AG10803 (cell line): ENCODE measurements around the gene DIS3L2.

Source experiments
- DNase-seq: peaks from one replicate; pipeline ENCODE4 v3.0.0; 2010; ENCODE audit warnings: low read depth
- H3K4me3 ChIP-seq: 2 replicates; pipeline ENCODE4 v1.5.1; 2011; ENCODE audit warnings: mild to moderate bottlenecking, low read length, control low read depth
- TF ChIP-seq, protein P1 (sequence below): conservative IDR thresholded peaks from 2 replicates; pipeline ENCODE4 v1.5.1; 2011; ENCODE audit warnings: mild to moderate bottlenecking, low read length, control low read depth, inconsistent platforms

The DIS3L2 gene

DNA sequence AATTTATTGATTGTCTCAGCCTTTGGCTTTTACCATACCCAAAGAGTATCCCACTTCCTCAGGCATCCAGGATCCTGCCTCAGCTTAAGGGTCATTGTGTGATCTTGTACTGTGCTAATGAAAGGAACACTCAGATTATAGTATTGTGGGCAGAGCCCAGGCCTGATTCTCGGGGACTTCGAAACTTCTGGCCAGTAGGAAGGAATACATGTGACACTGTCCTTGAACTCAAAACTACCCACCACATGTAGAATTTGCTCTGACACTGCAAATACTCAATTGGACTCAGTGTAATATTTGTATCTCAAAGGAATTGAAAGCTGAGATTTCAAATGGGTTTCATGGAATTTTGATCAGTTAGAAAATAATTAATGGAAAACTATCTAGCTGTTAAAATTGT is 15.9 kb downstream of the DIS3L2 start:
- no peak overlapping the region for H3K4me3 ChIP-seq
- DNase-seq: no peak
- TF ChIP-seq, protein P1, sequence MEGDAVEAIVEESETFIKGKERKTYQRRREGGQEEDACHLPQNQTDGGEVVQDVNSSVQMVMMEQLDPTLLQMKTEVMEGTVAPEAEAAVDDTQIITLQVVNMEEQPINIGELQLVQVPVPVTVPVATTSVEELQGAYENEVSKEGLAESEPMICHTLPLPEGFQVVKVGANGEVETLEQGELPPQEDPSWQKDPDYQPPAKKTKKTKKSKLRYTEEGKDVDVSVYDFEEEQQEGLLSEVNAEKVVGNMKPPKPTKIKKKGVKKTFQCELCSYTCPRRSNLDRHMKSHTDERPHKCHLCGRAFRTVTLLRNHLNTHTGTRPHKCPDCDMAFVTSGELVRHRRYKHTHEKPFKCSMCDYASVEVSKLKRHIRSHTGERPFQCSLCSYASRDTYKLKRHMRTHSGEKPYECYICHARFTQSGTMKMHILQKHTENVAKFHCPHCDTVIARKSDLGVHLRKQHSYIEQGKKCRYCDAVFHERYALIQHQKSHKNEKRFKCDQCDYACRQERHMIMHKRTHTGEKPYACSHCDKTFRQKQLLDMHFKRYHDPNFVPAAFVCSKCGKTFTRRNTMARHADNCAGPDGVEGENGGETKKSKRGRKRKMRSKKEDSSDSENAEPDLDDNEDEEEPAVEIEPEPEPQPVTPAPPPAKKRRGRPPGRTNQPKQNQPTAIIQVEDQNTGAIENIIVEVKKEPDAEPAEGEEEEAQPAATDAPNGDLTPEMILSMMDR: no peak

DNA sequence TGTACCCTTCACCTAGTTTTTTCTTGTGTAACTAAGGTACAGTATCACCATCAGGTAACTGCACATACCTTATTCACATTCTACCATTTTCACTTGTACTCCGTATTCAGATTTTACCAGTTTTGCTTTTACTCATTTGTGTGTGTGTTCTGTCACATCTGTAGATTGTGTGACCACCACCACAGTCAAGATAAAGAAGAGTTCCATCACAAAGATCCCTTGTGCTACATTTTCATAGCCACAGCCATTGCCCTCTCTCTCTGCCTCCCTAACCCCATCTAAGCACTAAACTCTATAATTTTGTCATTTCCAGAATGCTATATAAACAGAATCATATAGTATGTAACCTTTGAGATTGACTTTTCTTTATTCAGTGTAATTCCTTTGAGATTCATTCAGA is 23.5 kb downstream of the DIS3L2 start:
- DNase-seq: no peak
- no peak overlapping the region for H3K4me3 ChIP-seq
- TF ChIP-seq, protein P1: no peak

DNA sequence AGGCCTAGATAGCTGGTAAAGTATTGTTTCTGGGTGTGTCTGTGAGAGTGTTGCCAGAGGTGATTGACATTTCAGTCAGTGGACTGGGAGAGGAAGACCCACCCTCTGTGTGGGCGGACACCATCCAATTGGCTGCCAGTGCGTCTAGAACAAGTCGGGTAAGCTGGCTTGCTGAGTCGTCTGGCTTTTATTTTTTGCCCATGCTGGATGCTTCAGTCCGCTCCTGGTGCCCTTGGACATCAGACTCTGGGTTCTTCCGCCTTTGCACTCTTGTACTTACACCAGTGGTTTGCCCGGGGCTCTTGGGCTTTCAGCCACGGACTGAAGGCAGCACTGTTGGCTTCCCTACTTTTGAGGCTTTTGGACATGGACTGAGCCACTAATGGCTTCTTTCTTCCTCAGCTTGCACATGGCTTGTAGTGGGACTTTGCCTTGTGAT is 24.3 kb downstream of the DIS3L2 start:
- DNase-seq: no peak
- TF ChIP-seq, protein P1: no peak
- no peak overlapping the region for H3K4me3 ChIP-seq

DNA sequence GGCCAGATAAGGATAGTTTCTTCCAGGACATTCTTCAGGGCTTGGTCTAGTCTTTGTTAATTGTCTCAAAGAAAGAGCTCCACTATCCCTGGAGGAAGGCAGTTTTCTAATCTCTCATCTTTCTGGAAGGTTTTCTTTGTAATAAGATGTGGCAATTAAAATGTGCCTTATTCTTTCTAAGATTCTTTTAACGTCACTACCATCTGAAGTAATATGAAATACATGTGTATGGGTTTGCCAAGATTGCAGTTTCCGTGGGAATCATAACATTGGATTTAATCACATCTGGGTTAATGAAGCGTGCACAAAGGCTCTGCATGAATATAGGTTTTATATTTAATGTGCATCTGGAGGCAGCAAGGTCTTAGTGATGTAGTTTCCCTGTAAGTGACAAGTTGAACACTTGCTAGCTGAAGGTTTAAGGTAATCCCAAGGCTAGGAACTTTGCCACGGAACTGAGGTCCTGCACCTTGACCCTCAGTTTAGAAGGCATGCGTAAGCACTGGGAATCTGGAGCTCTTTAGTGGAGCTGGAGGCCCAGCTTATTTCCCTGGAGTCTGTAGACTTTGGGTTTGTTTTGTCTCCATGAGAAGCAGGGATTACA is 25.7 kb downstream of the DIS3L2 start:
- H3K4me3 ChIP-seq: no peak overlapping the region
- TF ChIP-seq, protein P1: no peak
- peak; percentile 67 for DNase-seq

DNA sequence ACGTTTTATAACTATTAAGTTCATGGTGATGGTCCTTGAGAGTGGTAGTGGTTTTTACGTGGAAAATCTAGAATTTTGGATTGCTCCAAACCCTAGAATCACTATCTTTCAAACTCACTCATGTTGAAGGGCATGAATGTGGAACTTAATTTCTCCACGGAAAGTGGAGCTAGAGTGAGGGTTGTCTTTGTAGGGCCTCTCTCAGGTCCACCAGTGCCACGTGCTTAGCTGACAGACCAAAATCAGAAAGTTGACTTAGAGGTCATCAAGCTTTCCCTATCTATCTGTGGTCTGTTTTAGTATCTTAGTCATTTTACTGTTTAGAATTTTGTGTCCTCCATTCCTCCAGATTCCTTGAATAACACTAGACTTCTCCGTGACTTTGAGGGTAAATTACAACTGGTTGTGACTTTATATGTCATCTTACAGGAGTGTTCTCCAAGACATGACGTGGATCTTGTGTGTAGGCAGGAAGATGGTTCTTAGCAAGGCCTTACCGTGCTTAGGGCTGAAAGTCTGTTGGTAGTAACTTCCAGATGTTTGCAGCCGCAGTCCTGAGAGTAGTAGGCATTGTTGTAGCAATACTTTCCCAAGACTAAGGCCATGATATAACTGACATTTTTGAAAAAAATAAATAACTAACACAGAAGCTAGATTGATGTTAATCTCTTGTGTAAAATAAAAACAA is 26.8 kb downstream of the DIS3L2 start:
- no peak overlapping the region for H3K4me3 ChIP-seq
- peak; percentile 35 for DNase-seq
- TF ChIP-seq, protein P1: no peak

DNA sequence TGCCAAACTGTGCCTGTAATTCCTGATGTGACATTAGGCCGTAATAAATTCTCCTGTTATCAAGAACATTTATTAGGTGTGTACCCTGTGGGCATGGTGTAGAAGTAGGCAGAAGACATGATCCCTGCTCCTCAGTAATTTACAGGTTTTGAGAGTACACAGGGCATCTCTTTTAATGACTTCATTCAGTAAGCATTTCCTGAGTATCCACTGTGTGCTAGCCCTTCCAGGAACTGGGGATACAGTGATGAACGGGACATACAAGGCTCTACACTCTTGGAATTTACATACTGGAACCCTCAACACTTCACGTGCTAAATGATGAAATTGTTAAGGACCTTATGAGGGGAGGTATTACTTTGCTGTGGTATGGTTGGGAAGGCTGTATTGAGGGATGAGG is 30.2 kb downstream of the DIS3L2 start:
- H3K4me3 ChIP-seq: no peak overlapping the region
- peak; percentile 20 for DNase-seq
- TF ChIP-seq, protein P1: no peak

DNA sequence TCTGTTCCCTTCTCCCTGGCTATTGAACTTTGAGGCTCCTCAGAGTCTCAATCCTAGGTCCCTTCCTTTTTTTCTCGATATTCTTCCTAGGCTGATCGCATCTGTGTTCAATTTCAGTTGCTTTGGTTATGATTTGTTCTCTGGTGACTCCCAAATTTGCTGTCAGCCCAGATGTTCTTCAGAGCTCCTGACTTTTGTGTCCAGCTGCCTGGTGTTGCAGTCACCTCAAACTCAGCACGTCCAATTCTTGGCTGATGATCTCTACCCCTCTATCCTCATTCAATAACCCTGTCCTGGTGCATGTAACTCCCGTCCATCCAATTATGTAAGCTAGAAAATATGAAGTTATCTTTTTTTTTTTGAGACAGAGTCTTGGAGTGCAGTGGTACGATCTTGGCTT is 31.4 kb downstream of the DIS3L2 start:
- peak; percentile 13 for DNase-seq
- H3K4me3 ChIP-seq: no peak overlapping the region
- TF ChIP-seq, protein P1: no peak
